ES-I3 (cell line): ENCODE measurements around the gene ELMO2.
"Not testable (repeated sequence)": the region's sequence is repeated elsewhere in the genome, so short reads cannot be mapped to it uniquely, and the experiment has no call there.

Source experiments
- H3K36me3 ChIP-seq: 2 replicates; pipeline ENCODE4 v1.6.1; 2013; ENCODE audit warnings: mild to moderate bottlenecking, low read length, control low read depth, moderate library complexity; ENCODE audit not compliant: insufficient read depth
- H3K4me1 ChIP-seq: 2 replicates; pipeline ENCODE4 v1.6.1; 2013; ENCODE audit warnings: mild to moderate bottlenecking, control low read depth, low read length; ENCODE audit not compliant: insufficient read depth
- H3K9ac ChIP-seq: 2 replicates; pipeline ENCODE4 v1.6.1; 2013; ENCODE audit warnings: low read depth, mild to moderate bottlenecking, low read length, moderate library complexity
- H3K9me3 ChIP-seq: 2 replicates; pipeline ENCODE4 v1.6.1; 2013; ENCODE audit warnings: mild to moderate bottlenecking, low read length, moderate library complexity; ENCODE audit not compliant: control insufficient read depth, insufficient read depth

The ELMO2 gene

DNA sequence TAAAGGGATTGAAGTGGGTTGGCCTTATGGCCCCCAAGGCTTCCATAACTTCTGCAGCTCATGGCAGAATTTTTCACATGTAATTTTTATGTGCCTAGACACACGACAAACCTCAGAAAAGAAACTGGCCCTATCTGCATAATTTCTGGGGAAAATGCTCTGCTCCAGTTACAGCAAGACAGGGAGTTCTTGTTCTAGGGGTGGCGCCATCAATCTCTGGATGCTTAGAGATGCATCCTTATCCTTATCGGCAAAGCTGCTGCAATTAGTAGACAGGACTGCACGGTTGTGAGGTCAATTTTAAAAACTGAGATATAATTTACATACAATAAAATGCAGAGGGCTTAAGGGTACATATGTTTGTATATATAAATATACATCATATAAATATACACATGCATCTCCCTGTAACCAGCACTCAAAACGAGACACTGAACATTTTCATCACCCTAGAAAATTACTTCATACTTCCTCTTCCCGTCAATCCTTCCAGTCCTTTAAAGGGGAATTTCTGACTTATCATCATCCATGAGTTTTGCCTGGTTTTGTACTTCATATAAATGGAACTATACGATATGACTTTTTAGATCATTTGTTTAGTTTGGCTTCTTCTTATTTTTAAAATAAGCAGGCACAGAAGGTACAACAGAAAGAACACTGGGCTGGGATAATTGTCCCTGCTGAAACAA lies 10.2 kb downstream of the ELMO2 start:
- Histone ChIP-seq H3K36me3 (peaks cover 10% of the 10 kb centered on the region), H3K9ac (no peak overlapping the region)

DNA sequence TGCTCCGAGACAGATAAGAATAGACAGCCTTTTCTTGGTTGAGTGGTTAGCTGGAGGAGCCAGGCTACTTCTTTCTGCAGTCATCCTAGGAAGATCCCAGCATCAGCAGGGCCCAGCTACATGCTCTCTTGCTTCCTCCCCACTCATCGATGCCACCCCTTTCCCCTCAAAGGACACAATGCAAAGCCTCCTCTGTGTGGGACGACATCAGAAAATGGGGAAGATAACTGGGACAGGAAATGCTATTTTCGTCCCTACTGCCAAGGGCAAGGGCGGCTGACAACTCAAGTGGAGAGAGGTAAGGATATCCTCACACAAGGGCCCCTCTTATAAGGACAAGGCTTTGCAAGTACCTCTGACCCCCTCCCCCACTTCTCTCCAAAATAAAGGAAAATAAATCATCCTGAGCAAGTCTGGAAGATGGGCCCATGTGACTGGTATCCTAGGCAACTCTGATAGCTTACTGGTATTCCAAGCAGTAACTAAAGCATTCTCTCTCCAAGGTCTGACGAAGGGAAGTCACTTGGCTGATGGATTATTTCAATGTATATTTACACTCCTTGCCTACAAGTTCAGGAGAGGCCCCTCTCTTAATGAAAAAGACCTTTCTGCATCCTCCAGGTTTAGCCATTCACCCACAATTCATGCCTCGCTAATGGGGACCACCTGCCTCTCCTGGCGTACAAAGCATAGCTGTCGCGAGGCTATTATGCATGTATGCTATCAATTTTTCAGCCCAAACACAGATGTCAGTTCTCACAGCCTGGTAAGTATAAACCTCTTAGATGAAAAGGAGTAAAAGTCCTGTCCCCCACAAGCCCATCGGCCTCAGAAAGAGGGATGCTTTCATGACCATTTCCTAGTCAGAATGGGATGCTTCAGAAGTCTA lies 11.3 kb downstream of the ELMO2 start:
- no peak overlapping the region for H3K9ac ChIP-seq
- no peaks in the 10 kb centered on the region for H3K4me1 ChIP-seq
- H3K36me3 ChIP-seq: peaks cover 10% of the 10 kb centered on the region
- no peaks in the 10 kb centered on the region for H3K9me3 ChIP-seq

More for the DNA sequence above, 10.2 kb downstream of the ELMO2 start:
- H3K9me3 ChIP-seq: no peaks in the 10 kb centered on the region
- H3K4me1 ChIP-seq: peaks cover 2% of the 10 kb centered on the region; the same call in 1 of the 2 replicates

DNA sequence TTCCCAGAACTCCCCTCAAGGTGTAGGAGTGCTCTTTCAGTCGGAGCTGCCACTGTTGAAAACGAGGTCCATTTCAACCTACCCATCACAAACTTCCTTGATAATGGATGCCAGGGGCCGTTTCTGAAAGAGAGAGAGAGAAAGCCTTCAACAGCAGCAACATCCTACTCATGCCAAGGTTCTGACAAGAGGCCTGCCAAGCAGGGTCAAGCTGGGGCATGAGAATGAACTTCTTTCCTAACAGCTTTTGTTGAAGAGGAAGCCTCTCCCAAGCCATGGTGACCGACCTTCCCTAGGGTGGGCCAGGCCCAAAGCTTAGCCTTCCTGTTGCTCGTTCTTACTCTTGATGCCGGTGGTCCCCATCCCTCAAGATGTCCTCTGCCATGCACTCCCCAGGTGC lies 12.4 kb downstream of the ELMO2 start:
- Histone ChIP-seq H3K9ac (no peak overlapping the region), H3K9me3 (no peaks in the 10 kb centered on the region), H3K4me1 (no peaks in the 10 kb centered on the region), H3K36me3 (peaks cover 10% of the 10 kb centered on the region)

- peaks cover 25% of the 10 kb centered on the region for H3K36me3 ChIP-seq
- no peaks in the 10 kb centered on the region for H3K4me1 ChIP-seq
- H3K9ac ChIP-seq: no peak overlapping the region
- no peaks in the 10 kb centered on the region for H3K9me3 ChIP-seq
Measured at GRCh38 chr20:46388937-46389336, 17.5 kb downstream of the ELMO2 start.

- H3K36me3 ChIP-seq: peaks cover 25% of the 10 kb centered on the region
- H3K9ac ChIP-seq: no peak overlapping the region
- H3K9me3 ChIP-seq: no peaks in the 10 kb centered on the region
- no peaks in the 10 kb centered on the region for H3K4me1 ChIP-seq
Measured at GRCh38 chr20:46388201-46388836, 18.1 kb downstream of the ELMO2 start.

DNA sequence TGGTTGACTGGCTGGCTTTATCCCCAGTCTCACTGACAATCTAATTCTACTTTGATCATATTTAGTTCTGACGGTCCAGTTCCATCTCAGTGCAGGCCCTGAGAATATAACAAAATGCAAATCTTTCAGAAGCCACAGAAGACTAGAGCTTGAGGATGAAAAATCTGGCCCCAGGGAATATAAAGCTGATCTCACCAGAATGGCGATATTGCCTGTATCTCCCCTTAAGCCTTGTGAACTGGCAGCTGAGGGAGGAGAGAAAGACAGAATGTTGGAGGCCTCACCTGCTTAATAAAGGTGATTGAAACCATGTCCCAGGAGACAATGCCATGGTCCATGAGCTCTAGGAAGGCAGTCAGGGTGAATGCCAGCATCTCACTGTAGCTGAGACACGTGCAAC lies 19.4 kb downstream of the ELMO2 start:
- not testable (repeated sequence) for H3K9ac ChIP-seq, H3K9me3 ChIP-seq, H3K4me1 ChIP-seq
- H3K36me3 ChIP-seq: peaks cover 22% of the 10 kb centered on the region

GRCh38 chr20:46378412-46379009 lies 27.9 kb downstream of the ELMO2 start:
- no peaks in the 10 kb centered on the region for H3K4me1 ChIP-seq
- H3K9ac ChIP-seq: no peak overlapping the region
- H3K36me3 ChIP-seq: peaks cover 27% of the 10 kb centered on the region
- H3K9me3 ChIP-seq: no peaks in the 10 kb centered on the region

GRCh38 chr20:46377518-46377917 lies 28.9 kb downstream of the ELMO2 start:
- Histone ChIP-seq H3K4me1 (no peaks in the 10 kb centered on the region), H3K9ac (no peak overlapping the region), H3K9me3 (no peaks in the 10 kb centered on the region), H3K36me3 (peaks cover 23% of the 10 kb centered on the region)

DNA sequence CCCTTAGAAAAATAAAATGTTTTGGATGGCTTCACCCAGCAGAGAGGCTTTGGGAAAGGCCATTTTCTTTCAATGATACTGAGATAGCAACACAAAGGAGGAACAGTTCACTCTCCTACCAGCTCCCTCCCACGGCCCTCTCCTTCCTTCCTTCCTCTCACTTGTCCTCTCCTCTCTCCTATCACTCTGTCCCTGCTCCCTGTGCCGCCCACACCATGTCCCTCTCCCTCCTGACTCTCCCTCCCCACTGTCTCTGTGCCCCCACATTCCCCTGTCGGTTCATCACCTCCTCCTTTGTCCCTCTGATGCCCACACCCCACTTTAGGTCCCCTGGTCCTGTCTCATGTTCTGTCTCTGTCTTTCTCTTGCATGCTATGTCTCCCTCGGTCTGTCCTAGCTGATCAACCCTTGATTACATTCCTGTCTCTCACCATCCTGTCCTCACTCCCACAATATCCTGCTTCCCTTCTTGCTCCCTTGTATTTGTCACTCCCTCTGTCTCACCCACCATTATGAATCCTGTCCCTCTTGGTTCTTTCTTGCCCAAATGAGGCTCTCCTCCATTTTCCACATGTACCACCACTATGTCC lies 30.1 kb downstream of the ELMO2 start:
- H3K9me3 ChIP-seq: no peaks in the 10 kb centered on the region
- peaks cover 29% of the 10 kb centered on the region for H3K36me3 ChIP-seq
- H3K4me1 ChIP-seq: no peaks in the 10 kb centered on the region

GRCh38 chr20:46375771-46376170 lies 30.6 kb downstream of the ELMO2 start:
- no peaks in the 10 kb centered on the region for H3K4me1 ChIP-seq
- H3K36me3 ChIP-seq: peaks cover 29% of the 10 kb centered on the region
- no peak overlapping the region for H3K9ac ChIP-seq
- H3K9me3 ChIP-seq: no peaks in the 10 kb centered on the region

More for the DNA sequence above, 30.1 kb downstream of the ELMO2 start:
- no peak overlapping the region for H3K9ac ChIP-seq

DNA sequence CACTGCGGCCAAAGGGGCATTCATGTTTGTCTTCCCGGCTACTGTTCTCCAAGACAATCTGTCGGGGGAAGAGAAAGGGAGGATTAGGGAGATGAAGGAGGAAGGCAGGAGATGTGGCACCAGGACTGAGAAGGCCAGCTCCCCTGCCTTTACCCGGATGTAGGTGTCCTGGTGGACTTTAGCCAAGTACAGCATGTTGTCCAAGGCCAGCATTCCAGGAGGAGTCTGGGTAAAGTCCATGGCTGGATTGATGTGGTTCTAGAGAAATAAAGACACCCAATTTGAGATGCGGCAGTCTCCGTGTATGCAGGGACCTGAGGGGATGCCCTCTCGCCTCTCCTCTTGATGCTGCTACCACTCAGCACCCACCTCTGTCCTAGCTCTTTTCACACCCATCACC lies 32.0 kb downstream of the ELMO2 start:
- Histone ChIP-seq H3K4me1 (no peaks in the 10 kb centered on the region), H3K9me3 (no peaks in the 10 kb centered on the region), H3K36me3 (peaks cover 23% of the 10 kb centered on the region), H3K9ac (no peak overlapping the region)

DNA sequence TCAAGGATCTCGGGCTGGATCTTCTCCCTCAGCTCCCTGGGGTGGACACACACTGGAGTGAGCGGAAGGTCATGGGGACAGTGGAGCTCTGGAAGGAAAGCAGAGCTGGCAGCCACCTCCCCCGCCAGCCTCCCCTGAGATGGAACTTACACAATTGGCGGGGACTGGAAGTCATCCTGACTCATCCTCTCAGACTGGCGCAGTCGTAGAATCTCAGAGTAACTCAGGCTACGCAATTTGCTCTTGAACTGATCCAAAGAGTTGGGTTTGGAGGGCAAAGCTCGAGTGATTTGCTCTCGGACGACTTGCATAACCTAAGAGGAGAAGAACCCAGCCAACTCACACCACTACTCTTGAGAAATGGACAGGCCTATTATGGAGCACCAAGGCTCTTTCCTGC lies 34.8 kb downstream of the ELMO2 start:
- peaks cover 23% of the 10 kb centered on the region for H3K36me3 ChIP-seq
- no peaks in the 10 kb centered on the region for H3K9me3 ChIP-seq
- H3K9ac ChIP-seq: no peak overlapping the region
- H3K4me1 ChIP-seq: no peaks in the 10 kb centered on the region

- Histone ChIP-seq H3K9ac (no peak overlapping the region), H3K36me3 (peaks cover 9% of the 10 kb centered on the region), H3K9me3 (no peaks in the 10 kb centered on the region), H3K4me1 (0 out of 2 replicates have a peak, but pooled peaks cover 6% of the 10 kb centered on the region)
Measured at GRCh38 chr20:46368902-46369268, 37.5 kb downstream of the ELMO2 start.
